IPS-NIHi11 (cell line): Measurements from ENCODE around the gene PGP.
A peak's percentile ranks its signal among the peaks of the same experiment; 100 is the strongest.

Experiments used
- DNase-seq: peaks from one replicate; pipeline ENCODE4 v3.0.0; 2012; ENCODE audit warnings: mixed read lengths, low spot score

Gene PGP

GRCh38 chr16:2180962-2181923 is 33.4 kb downstream of the PGP start:
- peak; percentile 69 for DNase-seq

DNA sequence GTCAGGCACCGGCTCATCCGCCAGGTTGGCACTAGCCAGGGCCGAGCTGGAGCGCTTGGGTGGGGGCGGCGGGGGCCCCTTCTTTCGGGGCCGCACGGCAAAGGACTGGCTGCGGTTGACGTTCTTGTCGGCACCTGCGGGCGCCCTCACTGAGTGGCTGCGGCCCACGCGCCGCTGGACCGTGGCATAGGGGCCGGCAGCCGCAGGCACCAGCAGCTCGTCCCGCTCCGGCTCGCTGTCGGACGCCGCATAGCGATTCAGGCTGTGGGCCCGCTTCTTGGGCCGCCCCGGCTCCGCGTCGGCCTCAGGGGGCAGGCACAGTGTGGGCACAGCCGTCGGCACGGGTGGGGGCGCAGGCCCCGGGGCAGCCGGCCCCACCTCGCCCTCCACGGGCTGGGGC is 34.2 kb downstream of the PGP start:
- DNase-seq = no peak

DNA sequence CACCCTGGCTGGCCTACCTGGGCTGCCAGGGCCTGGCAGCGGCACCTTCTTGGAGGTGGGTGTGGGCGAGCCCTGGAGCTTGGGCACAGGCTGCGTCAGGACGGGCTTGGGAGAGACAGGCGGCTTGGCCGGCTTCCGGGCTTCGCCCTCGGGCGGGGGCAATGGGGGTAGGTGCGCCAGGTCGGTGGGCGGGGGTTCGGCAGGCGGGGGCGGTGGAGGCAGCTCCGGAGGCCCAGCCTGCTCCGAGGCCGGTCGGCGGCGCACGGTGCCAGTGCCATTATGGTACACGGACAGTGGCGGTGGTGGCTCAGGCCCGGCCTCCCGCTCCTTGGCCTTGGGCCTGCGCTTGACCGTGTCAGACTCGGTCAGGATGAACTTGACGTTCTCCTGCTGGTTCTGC is 35.1 kb downstream of the PGP start:
- no peak for DNase-seq

- DNase-seq = no peak
Measured at GRCh38 chr16:2179107-2179501, 35.5 kb downstream of the PGP start.

DNA sequence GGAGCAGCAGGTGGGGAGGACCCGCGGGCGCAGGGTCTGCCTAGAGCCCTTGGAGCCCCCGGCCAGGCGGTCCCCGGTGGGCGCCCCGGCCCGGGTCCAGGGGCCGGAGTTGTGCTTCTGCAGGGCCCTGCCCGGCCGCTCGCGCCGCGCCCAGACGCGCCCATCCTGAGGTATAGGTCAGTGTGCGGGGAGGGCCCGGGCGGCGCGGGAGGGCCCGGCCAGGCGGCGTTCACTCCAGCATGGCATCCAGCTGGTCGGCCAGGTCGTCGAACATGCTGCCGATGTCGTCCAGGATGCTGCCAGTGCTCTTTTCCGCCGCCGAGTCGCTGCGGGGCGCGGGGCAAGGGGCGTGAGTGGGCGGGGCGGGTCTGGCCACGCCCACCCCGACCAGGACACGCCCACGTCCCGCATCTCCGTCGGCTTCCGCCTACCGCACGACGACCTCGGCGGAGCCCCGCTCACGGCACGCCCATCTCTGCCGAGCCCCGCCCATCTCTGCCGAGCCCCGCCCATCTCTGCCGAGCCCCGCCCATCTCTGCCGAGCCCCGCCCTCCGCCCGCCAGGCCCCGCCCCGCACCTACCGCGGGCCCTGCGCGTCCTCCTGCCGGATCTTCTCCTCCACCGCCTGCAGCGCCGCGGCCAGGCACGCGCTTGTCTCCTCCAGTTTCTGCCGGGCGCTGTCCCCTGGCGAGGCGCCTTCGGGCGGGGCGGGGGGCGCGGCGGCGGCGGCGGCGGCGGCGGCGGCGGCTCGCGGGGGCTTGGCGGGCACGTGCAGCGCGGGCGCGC is 36.1 kb downstream of the PGP start:
- DNase-seq = peak; percentile 95

DNA sequence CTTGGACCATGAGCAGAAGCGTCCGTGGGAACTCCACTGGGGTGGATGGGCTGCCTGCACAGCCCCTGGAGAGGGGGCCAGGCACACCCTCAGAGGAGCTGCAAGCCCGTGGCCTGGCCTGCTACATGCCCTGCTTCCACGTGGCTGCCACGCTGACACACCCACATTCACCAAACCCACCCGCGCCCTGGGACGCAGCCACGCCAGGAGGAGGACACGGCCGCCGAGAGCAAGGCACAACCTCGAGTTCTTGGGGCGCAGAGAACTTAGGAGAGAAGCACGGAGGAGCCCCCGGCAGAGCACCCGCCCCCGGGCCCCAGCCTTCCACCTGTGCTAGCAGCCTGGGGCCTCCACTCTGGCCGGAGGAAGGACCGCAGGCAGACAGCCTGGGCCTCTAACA is 37.1 kb downstream of the PGP start:
- no peak for DNase-seq

DNA sequence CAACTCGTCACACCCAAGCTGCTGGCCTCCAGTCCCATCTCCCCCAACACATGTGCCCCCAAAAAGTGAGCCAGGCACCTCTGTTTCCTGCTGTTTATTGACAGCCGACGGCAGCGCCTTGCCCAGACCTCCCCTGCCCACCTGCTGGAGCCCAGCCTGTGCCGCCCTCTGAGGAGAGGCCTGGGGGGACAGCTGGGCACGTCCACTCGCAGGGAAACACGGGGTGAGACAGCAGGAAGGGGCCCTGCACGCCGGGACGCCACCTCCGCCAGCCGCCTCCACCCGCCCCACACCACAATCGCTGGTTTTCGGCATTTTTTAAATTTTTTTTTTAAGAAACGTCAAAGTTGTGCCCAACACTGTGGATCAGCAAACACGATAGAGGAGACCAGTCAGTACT is 37.5 kb downstream of the PGP start:
- no peak for DNase-seq

DNA sequence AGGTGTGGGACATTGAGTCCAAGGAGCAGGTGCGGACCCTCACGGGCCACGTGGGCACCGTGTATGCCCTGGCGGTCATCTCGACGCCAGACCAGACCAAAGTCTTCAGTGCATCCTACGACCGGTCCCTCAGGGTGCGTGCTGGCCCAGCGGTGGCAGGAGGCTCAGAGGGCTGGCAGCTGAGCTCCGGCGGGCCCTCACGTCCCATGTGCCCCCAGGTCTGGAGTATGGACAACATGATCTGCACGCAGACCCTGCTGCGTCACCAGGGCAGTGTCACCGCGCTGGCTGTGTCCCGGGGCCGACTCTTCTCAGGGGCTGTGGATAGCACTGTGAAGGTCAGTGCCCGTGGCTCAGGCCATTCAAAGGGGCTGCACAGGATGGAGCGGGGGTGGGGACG is 38.6 kb downstream of the PGP start:
- DNase-seq = no peak

DNA sequence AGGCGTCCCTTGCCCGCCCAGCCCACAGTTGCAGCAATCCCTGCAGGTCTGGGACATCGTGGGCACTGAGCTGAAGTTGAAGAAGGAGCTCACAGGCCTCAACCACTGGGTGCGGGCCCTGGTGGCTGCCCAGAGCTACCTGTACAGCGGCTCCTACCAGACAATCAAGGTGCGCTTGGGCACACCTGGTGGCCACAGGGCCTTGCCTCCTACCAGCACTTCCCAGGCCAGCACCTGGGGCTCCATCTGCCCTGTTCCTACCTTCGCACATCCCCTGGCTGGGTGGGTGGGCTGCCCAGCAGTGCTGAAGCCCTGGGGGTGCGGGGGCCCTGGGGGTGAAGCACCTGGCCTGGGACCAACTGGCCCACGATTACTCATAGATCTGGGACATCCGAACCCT is 39.2 kb downstream of the PGP start:
- no peak for DNase-seq

DNA sequence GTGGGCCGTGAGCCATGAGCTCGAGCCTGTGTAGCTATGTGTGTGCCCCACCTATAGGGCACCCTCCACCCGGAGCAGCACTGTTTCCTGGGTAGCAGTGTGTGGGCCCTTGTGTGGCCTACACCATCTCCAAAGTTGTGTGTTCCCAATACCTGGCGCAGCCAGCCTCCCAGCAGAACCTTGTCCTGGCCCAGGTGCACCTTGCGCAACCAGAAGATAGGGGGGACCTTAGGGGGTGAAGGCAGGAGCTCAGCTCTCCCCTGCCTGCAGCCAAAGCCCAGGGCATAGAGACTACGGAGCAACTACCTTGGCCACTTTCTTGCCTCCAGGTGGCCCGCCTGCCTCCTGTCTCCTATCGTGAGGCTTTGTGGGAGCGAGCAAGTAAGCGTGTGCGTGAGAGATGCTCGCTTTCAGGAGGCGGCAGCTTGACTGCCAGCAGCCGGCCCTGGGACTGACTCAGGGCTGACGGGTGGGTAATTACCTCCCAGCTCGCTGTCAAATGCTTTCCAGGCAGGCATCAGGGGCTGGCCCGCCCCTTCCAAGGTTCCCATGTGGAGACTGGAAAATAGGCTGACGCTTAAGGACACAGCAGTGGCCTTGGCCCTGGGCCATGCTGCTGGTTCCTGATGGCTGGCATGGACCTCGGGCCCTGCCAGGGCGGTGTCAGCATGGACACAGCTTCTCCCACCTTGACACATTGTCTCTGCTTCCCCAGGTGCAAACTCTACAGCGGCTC is 40.1 kb downstream of the PGP start:
- DNase-seq = no peak

- no peak for DNase-seq
Measured at GRCh38 chr16:2173916-2174315, 40.7 kb downstream of the PGP start.

- no peak for DNase-seq
Measured at GRCh38 chr16:2173366-2173765, 41.3 kb downstream of the PGP start.

DNA sequence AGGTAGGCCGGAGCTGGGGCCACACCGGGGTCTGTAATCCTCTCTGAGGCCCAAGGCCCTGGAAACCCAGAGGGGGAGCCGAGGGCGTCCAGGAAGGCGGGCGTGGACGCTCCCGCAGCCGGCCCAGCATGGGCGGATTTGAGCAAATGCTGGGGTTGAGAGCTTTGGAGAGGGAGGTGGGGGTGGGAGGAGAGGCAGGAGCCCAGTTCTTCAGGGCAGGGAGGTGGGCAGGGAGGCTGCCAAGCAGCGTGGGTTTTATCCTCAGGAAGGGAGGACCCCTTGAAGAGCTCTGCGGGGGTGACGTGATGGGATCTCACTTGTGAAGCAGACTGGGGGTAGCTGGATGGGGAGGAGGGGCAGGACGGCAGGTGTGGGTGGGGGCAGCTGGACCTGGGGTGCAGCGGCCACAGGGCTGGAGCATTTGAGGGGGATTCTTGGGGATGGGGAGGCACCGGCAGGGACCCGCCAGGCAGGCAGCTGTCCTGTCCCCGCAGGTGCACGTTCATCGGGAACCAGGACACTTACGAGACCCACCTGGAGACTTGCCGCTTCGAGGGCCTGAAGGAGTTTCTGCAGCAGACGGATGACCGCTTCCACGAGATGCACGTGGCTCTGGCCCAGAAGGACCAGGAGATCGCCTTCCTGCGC is 41.8 kb downstream of the PGP start:
- DNase-seq = no peak

GRCh38 chr16:2171601-2172178 is 43.0 kb downstream of the PGP start:
- DNase-seq = no peak

DNA sequence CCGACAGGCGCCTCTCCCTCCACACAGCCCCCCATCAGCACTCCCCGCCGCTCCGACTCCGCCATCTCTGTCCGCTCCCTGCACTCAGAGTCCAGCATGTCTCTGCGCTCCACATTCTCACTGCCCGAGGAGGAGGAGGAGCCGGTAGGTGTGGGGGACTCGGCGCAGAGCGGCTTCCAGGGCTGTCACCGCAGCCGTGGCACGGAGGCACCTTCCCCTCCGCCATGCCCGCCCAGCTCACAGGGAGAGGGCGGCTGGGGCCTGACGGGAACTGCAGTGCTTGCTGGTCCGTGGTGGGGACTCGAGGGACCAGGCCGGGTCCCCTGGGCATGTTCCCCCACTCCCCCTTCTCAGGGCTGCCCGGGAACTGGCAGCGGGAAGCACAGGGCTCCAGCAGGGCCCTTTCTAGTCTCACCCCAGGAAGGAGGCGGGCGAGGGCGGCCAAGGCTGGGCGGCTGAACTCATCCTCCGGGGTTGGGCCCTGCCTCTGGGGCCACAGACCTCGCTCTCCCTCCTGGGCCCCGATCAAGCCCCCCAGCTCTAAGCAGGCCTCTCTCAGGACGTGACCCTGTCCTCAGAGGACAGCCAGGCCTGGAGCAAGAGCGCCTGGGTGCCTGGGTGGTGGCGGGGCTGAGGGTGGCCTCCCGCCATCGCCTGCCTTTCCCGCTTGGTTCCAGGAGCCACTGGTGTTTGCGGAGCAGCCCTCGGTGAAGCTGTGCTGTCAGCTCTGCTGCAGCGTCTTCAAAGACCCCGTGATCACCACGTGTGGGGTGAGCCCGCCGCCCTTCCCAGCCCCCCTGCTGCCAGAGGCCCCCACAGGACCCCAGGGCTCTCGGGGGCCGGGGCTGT is 43.8 kb downstream of the PGP start:
- DNase-seq = no peak

DNA sequence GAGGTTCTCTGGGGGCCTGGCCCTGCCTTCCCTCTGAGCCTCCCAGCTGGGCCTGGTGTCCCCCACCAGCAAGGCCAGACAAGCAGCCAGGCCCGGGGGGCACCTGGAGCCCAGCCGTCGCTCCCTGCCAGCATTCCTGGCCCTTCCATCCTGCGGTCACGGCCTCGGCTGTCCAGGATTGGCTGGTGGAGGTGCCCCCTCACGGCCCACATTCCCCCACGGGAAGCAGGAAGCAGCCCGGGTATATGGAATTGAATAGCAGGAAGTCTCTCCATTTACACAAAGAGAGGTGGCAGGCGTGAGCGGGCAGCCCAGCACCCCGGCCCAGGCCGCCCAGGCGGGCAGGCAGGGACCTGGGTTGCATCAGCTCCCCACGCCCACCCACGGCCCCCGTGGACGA is 44.6 kb downstream of the PGP start:
- no peak for DNase-seq

DNA sequence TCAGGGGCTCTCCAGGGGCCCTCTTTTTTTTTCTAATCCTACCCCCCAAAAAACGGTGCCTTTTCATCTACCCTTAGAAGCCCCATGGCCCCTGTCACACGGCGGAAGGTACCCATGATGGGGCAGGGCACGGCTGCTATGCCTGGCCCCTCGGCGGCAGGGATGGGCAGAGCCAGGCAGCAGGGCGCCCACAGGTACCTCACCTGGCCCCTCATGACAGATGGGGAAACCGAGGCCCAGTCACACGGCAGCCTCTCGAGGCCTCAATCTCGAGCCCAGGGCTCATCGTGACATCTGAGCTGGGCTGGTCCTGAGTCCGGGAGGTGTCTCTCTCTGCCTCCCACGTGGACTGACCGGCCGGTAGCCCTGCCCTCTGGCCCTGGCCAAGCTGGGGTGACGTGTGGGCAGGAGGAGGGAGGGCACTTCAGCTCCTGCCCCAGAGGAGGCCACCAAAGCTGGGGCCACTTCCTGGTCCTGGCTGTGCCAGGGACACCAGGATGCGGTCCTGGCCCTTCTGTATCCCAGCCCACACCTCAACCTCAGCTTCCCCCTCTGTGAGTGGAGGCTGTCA is 47.5 kb downstream of the PGP start:
- no peak for DNase-seq

- no peak for DNase-seq
Measured at GRCh38 chr16:2166263-2167067, 48.2 kb downstream of the PGP start.

DNA sequence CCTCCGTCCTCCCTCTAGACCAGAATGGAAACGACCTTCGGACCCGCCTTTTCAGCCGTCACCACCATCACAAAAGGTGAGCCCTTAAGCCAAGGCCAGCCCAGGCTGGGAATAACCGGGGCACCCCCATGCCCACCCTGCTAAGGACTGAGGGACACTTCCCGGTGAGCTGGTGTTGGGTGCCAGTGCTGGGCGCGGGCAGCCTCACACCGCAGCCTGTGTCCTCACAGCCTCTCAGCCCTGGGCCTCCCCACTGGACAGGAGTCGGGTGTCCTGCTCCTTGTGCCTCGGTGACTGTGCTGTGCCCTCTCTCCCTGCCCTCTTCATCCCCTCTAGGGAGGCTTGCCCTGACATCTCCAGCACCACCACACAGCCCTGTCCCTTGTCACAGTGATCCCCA is 48.8 kb downstream of the PGP start:
- DNase-seq = no peak
